HepG2 (cell line): ENCODE data around the gene MCMBP. TPM values are rescaled to one million over a fixed set of nuclear protein-coding genes. Genes with fewer than 3 reads are reported as not detected.

Experiments used
- GTF2F1 ChIP-seq: fragments of 150-350 bp; IDR thresholded peaks from 2 replicates; pipeline ENCODE4 v1.6.1; 2014; ENCODE audit warnings: low read length
- HMGXB4 ChIP-seq, 2 experiments: sonication (generic) in 1 of 2; formaldehyde crosslinking in 1 of 2; IDR thresholded peaks; 2 replicates each; pipeline versions ENCODE4 v1.4.0 to v1.6.1; 2018 to 2020; ENCODE audit warnings: missing genetic modification reagents in 2 of 2, borderline replicate concordance in 1 of 2, low read depth in 1 of 2, mild to moderate bottlenecking in 1 of 2, missing biosample characterization in 1 of 2
- KLF6 ChIP-seq: IDR thresholded peaks from 2 replicates; pipeline ENCODE4 v1.8.0; 2016; ENCODE audit warnings: missing biosample characterization, missing genetic modification reagents
- RARG ChIP-seq: sonication (generic); formaldehyde crosslinking; IDR thresholded peaks from 2 replicates; pipeline ENCODE4 v1.4.0; 2020; ENCODE audit warnings: low read depth, mild to moderate bottlenecking, missing genetic modification reagents
- TAF1 ChIP-seq: sonication (generic); formaldehyde crosslinking; IDR thresholded peaks from 2 replicates; pipeline ENCODE4 v1.4.0; 2020; ENCODE audit warnings: missing genetic modification reagents
- ZNF10 ChIP-seq: sonication (generic); formaldehyde crosslinking; IDR thresholded peaks from 2 replicates; pipeline ENCODE4 v1.4.0; 2020; ENCODE audit warnings: mild to moderate bottlenecking, low read depth, missing genetic modification reagents, borderline replicate concordance
- ZNF414 ChIP-seq: sonication (generic); formaldehyde crosslinking; IDR thresholded peaks from 2 replicates; pipeline ENCODE4 v1.5.0; 2020; ENCODE audit warnings: missing genetic modification reagents
- ZNF710 ChIP-seq: sonication (generic); formaldehyde crosslinking; IDR thresholded peaks from 2 replicates; pipeline ENCODE4 v1.5.0; 2020; ENCODE audit warnings: mild to moderate bottlenecking, missing genetic modification reagents, borderline replicate concordance
- polyA plus RNA-seq, 8 experiments: library from polyadenylated mRNA; depleted of rRNA in 3 of 8; stranded (reverse) in 7 of 8; unstranded in 1 of 8; fragments of >200 nt; fragmentation: Illumina TruSeq in 4 of 8; extraction: Trizol in 4 of 8; gene quantifications; 2 replicates each; pipeline versions ENCODE4 v1.2.1 to v1.2.3, GENCODE V29; 2011 to 2016; ENCODE audit warnings: low read depth in 4 of 8, missing spikeins in 1 of 8, mixed read lengths in 1 of 8; ENCODE audit not compliant: insufficient read depth in 1 of 8
- total RNA-seq, 5 experiments: library from RNA; depleted of rRNA; stranded (reverse); fragments of >200 nt; fragmentation: Illumina TruSeq; extraction: Trizol; gene quantifications; 2 replicates each; pipeline ENCODE4 v1.2.3, GENCODE V29; 2016; ENCODE audit warnings: low read depth in 1 of 5
- TF ChIP-seq, protein P1 (sequence below): sonication (generic); formaldehyde crosslinking; IDR thresholded peaks from 2 replicates; pipeline ENCODE4 v1.4.0; 2020; ENCODE audit warnings: mild to moderate bottlenecking, missing genetic modification reagents, borderline replicate concordance
- TF ChIP-seq, protein P2 (sequence below): sonication (generic); formaldehyde crosslinking; IDR thresholded peaks from 2 replicates; pipeline ENCODE4 v1.4.0; 2020; ENCODE audit warnings: mild to moderate bottlenecking, missing genetic modification reagents

MCMBP gene
- total and polyA plus RNA-seq, 2 of the 13 experiments (the other 11 are each of a cell fraction or from before 2014, with no cell fraction given), result 35.7 to 62.4 TPM

GRCh38 chr10:119892188-119893065 lies 19.8 kb upstream of the MCMBP start, which contains the start of gene SEC23IP (continued):
- TF ChIP-seq, protein P1, sequence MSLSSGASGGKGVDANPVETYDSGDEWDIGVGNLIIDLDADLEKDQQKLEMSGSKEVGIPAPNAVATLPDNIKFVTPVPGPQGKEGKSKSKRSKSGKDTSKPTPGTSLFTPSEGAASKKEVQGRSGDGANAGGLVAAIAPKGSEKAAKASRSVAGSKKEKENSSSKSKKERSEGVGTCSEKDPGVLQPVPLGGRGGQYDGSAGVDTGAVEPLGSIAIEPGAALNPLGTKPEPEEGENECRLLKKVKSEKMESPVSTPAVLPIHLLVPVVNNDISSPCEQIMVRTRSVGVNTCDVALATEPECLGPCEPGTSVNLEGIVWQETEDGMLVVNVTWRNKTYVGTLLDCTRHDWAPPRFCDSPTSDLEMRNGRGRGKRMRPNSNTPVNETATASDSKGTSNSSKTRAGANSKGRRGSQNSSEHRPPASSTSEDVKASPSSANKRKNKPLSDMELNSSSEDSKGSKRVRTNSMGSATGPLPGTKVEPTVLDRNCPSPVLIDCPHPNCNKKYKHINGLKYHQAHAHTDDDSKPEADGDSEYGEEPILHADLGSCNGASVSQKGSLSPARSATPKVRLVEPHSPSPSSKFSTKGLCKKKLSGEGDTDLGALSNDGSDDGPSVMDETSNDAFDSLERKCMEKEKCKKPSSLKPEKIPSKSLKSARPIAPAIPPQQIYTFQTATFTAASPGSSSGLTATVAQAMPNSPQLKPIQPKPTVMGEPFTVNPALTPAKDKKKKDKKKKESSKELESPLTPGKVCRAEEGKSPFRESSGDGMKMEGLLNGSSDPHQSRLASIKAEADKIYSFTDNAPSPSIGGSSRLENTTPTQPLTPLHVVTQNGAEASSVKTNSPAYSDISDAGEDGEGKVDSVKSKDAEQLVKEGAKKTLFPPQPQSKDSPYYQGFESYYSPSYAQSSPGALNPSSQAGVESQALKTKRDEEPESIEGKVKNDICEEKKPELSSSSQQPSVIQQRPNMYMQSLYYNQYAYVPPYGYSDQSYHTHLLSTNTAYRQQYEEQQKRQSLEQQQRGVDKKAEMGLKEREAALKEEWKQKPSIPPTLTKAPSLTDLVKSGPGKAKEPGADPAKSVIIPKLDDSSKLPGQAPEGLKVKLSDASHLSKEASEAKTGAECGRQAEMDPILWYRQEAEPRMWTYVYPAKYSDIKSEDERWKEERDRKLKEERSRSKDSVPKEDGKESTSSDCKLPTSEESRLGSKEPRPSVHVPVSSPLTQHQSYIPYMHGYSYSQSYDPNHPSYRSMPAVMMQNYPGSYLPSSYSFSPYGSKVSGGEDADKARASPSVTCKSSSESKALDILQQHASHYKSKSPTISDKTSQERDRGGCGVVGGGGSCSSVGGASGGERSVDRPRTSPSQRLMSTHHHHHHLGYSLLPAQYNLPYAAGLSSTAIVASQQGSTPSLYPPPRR (CRISPR knock-in tag), result peak; percentile 63; the same call in 1 of the 2 replicates
- TF ChIP-seq TAF1 (CRISPR knock-in tag), result peak; percentile 91
- peak; percentile 83 to 88 for TF ChIP-seq HMGXB4 (CRISPR knock-in tag; IDR thresholded peaks at IDR 0.05; ENCODE audit: borderline replicate concordance in 1 of 2, low read depth in 1 of 2)
- TF ChIP-seq GTF2F1, result peak; percentile 48; the same call in 1 of the 2 replicates
- no peak for TF ChIP-seq RARG (CRISPR knock-in tag)
- TF ChIP-seq ZNF414, result peak; percentile 95; the same call in 1 of the 2 replicates
- no peak; the same call in 1 of the 2 replicates for TF ChIP-seq ZNF710
- TF ChIP-seq, protein P2, sequence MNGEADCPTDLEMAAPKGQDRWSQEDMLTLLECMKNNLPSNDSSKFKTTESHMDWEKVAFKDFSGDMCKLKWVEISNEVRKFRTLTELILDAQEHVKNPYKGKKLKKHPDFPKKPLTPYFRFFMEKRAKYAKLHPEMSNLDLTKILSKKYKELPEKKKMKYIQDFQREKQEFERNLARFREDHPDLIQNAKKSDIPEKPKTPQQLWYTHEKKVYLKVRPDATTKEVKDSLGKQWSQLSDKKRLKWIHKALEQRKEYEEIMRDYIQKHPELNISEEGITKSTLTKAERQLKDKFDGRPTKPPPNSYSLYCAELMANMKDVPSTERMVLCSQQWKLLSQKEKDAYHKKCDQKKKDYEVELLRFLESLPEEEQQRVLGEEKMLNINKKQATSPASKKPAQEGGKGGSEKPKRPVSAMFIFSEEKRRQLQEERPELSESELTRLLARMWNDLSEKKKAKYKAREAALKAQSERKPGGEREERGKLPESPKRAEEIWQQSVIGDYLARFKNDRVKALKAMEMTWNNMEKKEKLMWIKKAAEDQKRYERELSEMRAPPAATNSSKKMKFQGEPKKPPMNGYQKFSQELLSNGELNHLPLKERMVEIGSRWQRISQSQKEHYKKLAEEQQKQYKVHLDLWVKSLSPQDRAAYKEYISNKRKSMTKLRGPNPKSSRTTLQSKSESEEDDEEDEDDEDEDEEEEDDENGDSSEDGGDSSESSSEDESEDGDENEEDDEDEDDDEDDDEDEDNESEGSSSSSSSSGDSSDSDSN (CRISPR knock-in tag), result peak; percentile 82
- no peak for TF ChIP-seq ZNF10 (CRISPR knock-in tag)
- TF ChIP-seq KLF6, result peak; percentile 90
